GM23338 (cell line): ENCODE measurements around the gene AK3. TPM values are rescaled to one million over a fixed set of nuclear protein-coding genes. Genes with fewer than 3 reads are reported as not detected.

Source experiments
- ATAC-seq: fragments of 200-7000 bp; cut with Tn5 transposase; 3 replicates; pipeline ENCODE4 v1.9.1; 2020
- DNase-seq: peaks from one replicate; pipeline ENCODE4 v3.0.0-alpha.2; 2015; ENCODE audit warnings: low spot score
- H2AFZ ChIP-seq: fragments of 200-600 bp; sonication (generic); 2 replicates; pipeline ENCODE4 v1.8.0; 2016; ENCODE audit warnings: antibody characterized with exemption, mild to moderate bottlenecking, moderate library complexity
- H3F3A ChIP-seq: fragments of 200-600 bp; sonication (generic); replicated peaks from 2 replicates; pipeline ENCODE4 v1.8.0; 2017; ENCODE audit warnings: antibody characterized with exemption, mixed run types, low read depth
- H3K27ac ChIP-seq: fragments of 200-600 bp; sonication (generic); 2 replicates; pipeline ENCODE4 v1.6.1; 2016; ENCODE audit warnings: low read depth
- H3K27me3 ChIP-seq: fragments of 200-600 bp; sonication (generic); 2 replicates; pipeline ENCODE4 v1.8.0; 2016; ENCODE audit warnings: mild to moderate bottlenecking, mixed run types, moderate library complexity; ENCODE audit not compliant: insufficient read depth
- H3K36me3 ChIP-seq: fragments of 200-600 bp; sonication (generic); 2 replicates; pipeline ENCODE4 v1.8.0; 2016; ENCODE audit warnings: mild to moderate bottlenecking; ENCODE audit not compliant: insufficient read depth
- H3K4me1 ChIP-seq: fragments of 200-600 bp; sonication (generic); 2 replicates; pipeline ENCODE4 v1.8.0; 2016; ENCODE audit warnings: mild to moderate bottlenecking, moderate library complexity; ENCODE audit not compliant: insufficient read depth
- H3K4me2 ChIP-seq: fragments of 200-600 bp; sonication (generic); 2 replicates; pipeline ENCODE4 v1.7.1; 2017; ENCODE audit warnings: mixed run types
- H3K4me3 ChIP-seq: fragments of 200-600 bp; sonication (generic); 2 replicates; pipeline ENCODE4 v1.6.1; 2016; ENCODE audit warnings: mixed run types
- H3K79me2 ChIP-seq: fragments of 200-600 bp; sonication (generic); replicated peaks from 2 replicates; pipeline ENCODE4 v1.8.0; 2017; ENCODE audit warnings: mild to moderate bottlenecking; ENCODE audit not compliant: insufficient read depth
- H3K9me2 ChIP-seq: fragments of 200-600 bp; sonication (generic); 2 replicates; pipeline ENCODE4 v1.8.0; 2017; ENCODE audit not compliant: insufficient read depth
- H4K20me1 ChIP-seq: fragments of 200-600 bp; sonication (generic); replicated peaks from 2 replicates; pipeline ENCODE4 v1.8.0; 2017; ENCODE audit warnings: mild to moderate bottlenecking; ENCODE audit not compliant: insufficient read depth
- H3K27ac Mint-ChIP-seq: 2 replicates; pipeline ENCODE4 v1.8.0; 2020; ENCODE audit warnings: inconsistent platforms, mild to moderate bottlenecking, moderate library complexity, mixed read lengths
- H3K27me3 Mint-ChIP-seq: 3 replicates; pipeline ENCODE4 v1.8.0; 2022; ENCODE audit warnings: low read depth, mild to moderate bottlenecking, moderate library complexity, mixed read lengths, inconsistent platforms; ENCODE audit not compliant: insufficient read depth, poor library complexity
- H3K36me3 Mint-ChIP-seq: 3 replicates; pipeline ENCODE4 v1.8.0; 2021; ENCODE audit warnings: low read depth, mild to moderate bottlenecking, inconsistent platforms, moderate library complexity, mixed read lengths
- H3K4me1 Mint-ChIP-seq: 3 replicates; pipeline ENCODE4 v1.8.0; 2020; ENCODE audit warnings: mild to moderate bottlenecking, inconsistent platforms, mixed read lengths
- H3K4me3 Mint-ChIP-seq: 3 replicates; pipeline ENCODE4 v1.8.0; 2021; ENCODE audit warnings: moderate library complexity, mild to moderate bottlenecking, inconsistent platforms, mixed read lengths
- H3K9me3 Mint-ChIP-seq: 3 replicates; pipeline ENCODE4 v1.8.0; 2020; ENCODE audit warnings: moderate library complexity, mild to moderate bottlenecking, inconsistent platforms, mixed read lengths
- CREB1 ChIP-seq: fragments of 250-450 bp; sonication (Bioruptor Pico); IDR thresholded peaks from 2 replicates; pipeline ENCODE4 v1.5.0; 2020; ENCODE audit warnings: low read depth, mild to moderate bottlenecking, moderate library complexity
- CTCF ChIP-seq, 2 experiments: fragments of 200-600 bp in 1 of 2; sonication (generic) in 1 of 2; conservative IDR thresholded peaks; 2 replicates each; pipeline versions ENCODE4 v1.5.1 to v1.6.1; 2016 to 2017; ENCODE audit warnings: antibody characterized with exemption in 2 of 2, low read depth in 2 of 2, mild to moderate bottlenecking in 2 of 2, moderate library complexity in 1 of 2
- ETS1 ChIP-seq: IDR thresholded peaks from 2 replicates; pipeline ENCODE4 v1.6.1; 2016; ENCODE audit warnings: antibody characterized with exemption
- EZH2 ChIP-seq: fragments of 200-600 bp; sonication (generic); IDR thresholded peaks from one replicate; pipeline ENCODE4 v1.8.0; 2017; ENCODE audit warnings: antibody characterized with exemption, mild to moderate bottlenecking, low read depth; ENCODE audit not compliant: unreplicated experiment
- EZH2phosphoT487 ChIP-seq: fragments of 200-600 bp; sonication (generic); IDR thresholded peaks from one replicate; pipeline ENCODE4 v1.8.1; 2018; ENCODE audit warnings: antibody characterized with exemption; ENCODE audit not compliant: unreplicated experiment
- JUNB ChIP-seq: IDR thresholded peaks from one replicate; pipeline ENCODE4 v1.6.1; 2016; ENCODE audit warnings: antibody characterized with exemption; ENCODE audit not compliant: unreplicated experiment
- NANOG ChIP-seq: IDR thresholded peaks from 2 replicates; pipeline ENCODE4 v1.6.1; 2016; ENCODE audit warnings: antibody characterized with exemption, borderline replicate concordance
- POLR2AphosphoS5 ChIP-seq: IDR thresholded peaks from 2 replicates; pipeline ENCODE4 v1.6.1; 2016; ENCODE audit warnings: antibody characterized with exemption, low read depth
- REST ChIP-seq: IDR thresholded peaks from one replicate; pipeline ENCODE4 v1.6.1; 2018; ENCODE audit warnings: antibody characterized with exemption; ENCODE audit not compliant: unreplicated experiment
- STAT1 ChIP-seq: IDR thresholded peaks from one replicate; pipeline ENCODE4 v1.6.1; 2016; ENCODE audit warnings: antibody characterized with exemption; ENCODE audit not compliant: unreplicated experiment
- ZNF114 ChIP-seq: fragments of 250-450 bp; sonication (Bioruptor Pico); IDR thresholded peaks from 2 replicates; pipeline ENCODE4 v1.5.0; 2020; ENCODE audit warnings: mild to moderate bottlenecking, moderate library complexity
- ZNF462 ChIP-seq: fragments of 250-450 bp; sonication (Bioruptor Pico); IDR thresholded peaks from 2 replicates; pipeline ENCODE4 v1.5.0; 2020; ENCODE audit warnings: mild to moderate bottlenecking, moderate library complexity
- polyA plus RNA-seq: library from polyadenylated mRNA; unstranded; fragments of >200 nt; fragmentation: Nextera tagmentation; extraction: Ambion mirVana; gene quantifications from 2 replicates; pipeline ENCODE4 v1.2.1, GENCODE V29; 2016
- total RNA-seq: library from RNA; depleted of rRNA; stranded (reverse); fragments of >200 nt; shearing (Covaris generic); gene quantifications from 2 replicates; pipeline ENCODE4 v1.2.3, GENCODE V29; 2014

AK3 gene
- total and polyA plus RNA-seq, 2 experiments from 2014 or later: 30.1 to 40.2 TPM

DNA sequence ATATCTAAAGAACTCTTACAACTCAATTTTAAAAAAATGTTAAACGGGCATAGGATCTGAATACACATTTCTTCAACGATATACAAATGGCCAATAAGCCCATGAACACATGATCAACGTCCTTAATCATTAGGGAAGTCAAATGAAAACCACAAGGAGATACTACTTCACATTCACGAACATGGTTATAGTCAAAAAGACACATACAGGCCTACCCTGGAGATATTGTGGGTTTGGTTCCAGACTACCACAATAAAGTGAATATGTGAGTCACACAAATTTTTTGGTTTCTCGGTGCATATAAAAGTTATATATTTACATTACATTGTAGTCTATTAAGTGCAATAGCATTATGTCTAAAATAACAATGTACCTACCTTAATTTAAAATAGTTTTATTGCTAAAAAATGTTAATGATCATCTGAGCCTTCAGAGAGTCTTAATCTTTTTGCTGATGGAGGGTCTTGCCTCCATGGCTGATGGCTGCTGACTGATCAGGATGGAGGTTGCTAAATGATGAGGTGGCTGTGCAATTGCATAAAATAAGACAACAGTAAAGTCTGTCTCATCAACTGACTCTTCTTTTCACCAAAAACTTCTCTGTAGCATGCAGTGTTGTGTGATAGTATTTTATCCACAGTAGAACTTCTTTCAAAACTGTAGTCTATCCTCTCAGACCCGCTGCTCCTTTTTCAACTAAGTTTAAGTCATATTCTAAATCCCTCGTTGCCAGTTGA, 15.1 kb downstream of the AK3 start:
- Histone ChIP-seq H2AFZ (no peak overlapping the region), H3K79me2 (peaks cover 43% of the 10 kb centered on the region), H3K36me3 (no peaks in the 10 kb centered on the region), H3K4me2 (no peak overlapping the region), H3K27me3 (no peaks in the 10 kb centered on the region), H3F3A (no peaks in the 10 kb centered on the region), H4K20me1 (no peaks in the 10 kb centered on the region), H3K9me2 (no peaks in the 10 kb centered on the region; the same call in 1 of the 2 replicates), H3K4me3 (no peak overlapping the region), H3K4me1 (no peaks in the 10 kb centered on the region), H3K27ac (no peak overlapping the region)
- no peak for TF ChIP-seq POLR2AphosphoS5
- no peak for TF ChIP-seq CREB1 (CRISPR knock-in tag)
- TF ChIP-seq ETS1: no peak
- TF ChIP-seq CTCF (conservative IDR thresholded peaks at IDR 0.05; ENCODE audit: low read depth in 2 of 2): no peak
- no peak for TF ChIP-seq JUNB
- no peak for TF ChIP-seq STAT1
- TF ChIP-seq REST: no peak
- no peak for TF ChIP-seq NANOG
- no peak for TF ChIP-seq ZNF462 (CRISPR knock-in tag)
- no peak for TF ChIP-seq EZH2phosphoT487
- TF ChIP-seq EZH2: no peak
- TF ChIP-seq ZNF114: no peak
- no peaks in the 10 kb centered on the region for H3K27me3 Mint-ChIP-seq
- H3K4me1 Mint-ChIP-seq: no peaks in the 10 kb centered on the region
- DNase-seq (no peak), ATAC-seq (no peak)
- H3K9me3 Mint-ChIP-seq: no peaks in the 10 kb centered on the region
- H3K4me3 Mint-ChIP-seq: no peak overlapping the region
- no peaks in the 10 kb centered on the region; the same call in 2 of the 3 replicates for H3K36me3 Mint-ChIP-seq
- H3K27ac Mint-ChIP-seq: no peak overlapping the region
